BJ (cell line): ENCODE results near the gene NKAIN2. TPM values are rescaled to one million over a fixed set of nuclear protein-coding genes. Genes with fewer than 3 reads are reported as not detected.

Source experiments
- CTCF ChIA-PET: fragments of 350-600 bp; formaldehyde crosslinking; extraction: SDS; loops from one replicate; lab custom pipeline; 2021; ENCODE audit warnings: antibody characterized with exemption, inconsistent platforms; lab: Yijun Ruan, JAX
- POLR2A ChIA-PET: fragments of 300-600 bp; sonication (Branson Sonifier 250); formaldehyde crosslinking; extraction: SDS; loops from one replicate; lab custom pipeline; 2021; ENCODE audit warnings: antibody characterized with exemption; lab: Charles Lee
- DNase-seq: peaks from one replicate; pipeline ENCODE4 v3.0.0-alpha.2; 2011; ENCODE audit warnings: low read depth
- H3K27me3 ChIP-seq: 2 replicates; pipeline ENCODE4 v1.6.0; 2011; ENCODE audit warnings: low read length; ENCODE audit not compliant: control insufficient read depth, insufficient read depth
- H3K36me3 ChIP-seq: 2 replicates; pipeline ENCODE4 v1.5.1; 2011; ENCODE audit warnings: low read length; ENCODE audit not compliant: control insufficient read depth, insufficient read depth
- H3K4me3 ChIP-seq: 2 replicates; pipeline ENCODE4 v1.5.1; 2011; ENCODE audit warnings: low read depth, mild to moderate bottlenecking, control low read depth, low read length
- polyA plus RNA-seq: library from polyadenylated mRNA; depleted of rRNA; stranded (reverse); fragments of >200 nt; gene quantifications from 2 replicates; pipeline ENCODE4 v1.2.3, GENCODE V29; 2011
- TF ChIP-seq, protein P1 (sequence below): IDR thresholded peaks from 2 replicates; pipeline ENCODE4 v1.5.1; 2011; ENCODE audit warnings: low read depth, mild to moderate bottlenecking, control low read depth, inconsistent platforms, low read length, moderate library complexity; ENCODE audit not compliant: insufficient read depth

Gene NKAIN2
- polyA plus RNA-seq, 1 experiment, result not detected

DNA sequence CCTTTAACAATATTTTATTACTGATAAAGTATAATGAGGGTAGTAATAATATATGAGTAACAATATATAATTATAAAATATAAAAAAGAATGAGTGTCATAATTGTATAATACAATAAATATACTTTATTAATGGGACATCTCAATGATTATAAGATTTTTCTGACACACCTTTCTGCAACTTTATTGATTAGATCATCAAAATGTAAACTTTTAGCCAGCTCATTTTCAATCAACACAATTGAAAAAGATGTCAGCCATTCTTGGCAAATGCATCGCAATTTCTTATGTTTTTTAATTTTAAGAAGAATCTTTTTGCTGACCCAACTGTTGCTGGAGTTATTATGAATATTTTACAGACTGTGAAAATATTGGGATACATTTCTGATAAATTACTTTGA lies 1026.2 kb downstream of the NKAIN2 start:
- TF ChIP-seq, protein P1, sequence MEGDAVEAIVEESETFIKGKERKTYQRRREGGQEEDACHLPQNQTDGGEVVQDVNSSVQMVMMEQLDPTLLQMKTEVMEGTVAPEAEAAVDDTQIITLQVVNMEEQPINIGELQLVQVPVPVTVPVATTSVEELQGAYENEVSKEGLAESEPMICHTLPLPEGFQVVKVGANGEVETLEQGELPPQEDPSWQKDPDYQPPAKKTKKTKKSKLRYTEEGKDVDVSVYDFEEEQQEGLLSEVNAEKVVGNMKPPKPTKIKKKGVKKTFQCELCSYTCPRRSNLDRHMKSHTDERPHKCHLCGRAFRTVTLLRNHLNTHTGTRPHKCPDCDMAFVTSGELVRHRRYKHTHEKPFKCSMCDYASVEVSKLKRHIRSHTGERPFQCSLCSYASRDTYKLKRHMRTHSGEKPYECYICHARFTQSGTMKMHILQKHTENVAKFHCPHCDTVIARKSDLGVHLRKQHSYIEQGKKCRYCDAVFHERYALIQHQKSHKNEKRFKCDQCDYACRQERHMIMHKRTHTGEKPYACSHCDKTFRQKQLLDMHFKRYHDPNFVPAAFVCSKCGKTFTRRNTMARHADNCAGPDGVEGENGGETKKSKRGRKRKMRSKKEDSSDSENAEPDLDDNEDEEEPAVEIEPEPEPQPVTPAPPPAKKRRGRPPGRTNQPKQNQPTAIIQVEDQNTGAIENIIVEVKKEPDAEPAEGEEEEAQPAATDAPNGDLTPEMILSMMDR, result no peak
- Histone ChIP-seq H3K36me3 (no peaks in the 10 kb centered on the region), H3K27me3 (no peaks in the 10 kb centered on the region), H3K4me3 (no peak overlapping the region)
- ChIA-PET CTCF (no interaction called here), POLR2A (no interaction called here)
- no peak for DNase-seq

DNA sequence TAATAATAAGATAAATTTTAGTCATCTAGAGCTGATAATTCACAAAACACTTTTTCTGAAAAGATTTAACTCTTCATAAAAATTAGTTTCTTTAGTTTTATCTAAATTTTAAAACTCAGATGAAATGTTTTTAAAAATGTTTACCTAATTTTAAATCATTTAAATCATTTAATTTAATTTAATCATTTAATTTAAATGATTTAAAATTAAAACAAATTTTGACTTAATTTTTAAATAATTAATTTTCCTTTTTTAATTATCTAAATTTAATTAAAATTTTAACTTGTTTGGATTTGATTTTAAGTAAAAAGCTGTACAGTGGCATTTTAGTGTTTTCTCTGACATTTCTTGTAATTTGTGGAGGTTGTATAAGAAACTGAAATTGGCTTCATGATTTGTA lies 1026.8 kb downstream of the NKAIN2 start:
- TF ChIP-seq, protein P1, result no peak
- Histone ChIP-seq H3K4me3 (no peak overlapping the region), H3K27me3 (no peaks in the 10 kb centered on the region), H3K36me3 (no peaks in the 10 kb centered on the region)
- POLR2A ChIA-PET, result no interaction called here
- CTCF ChIA-PET, result interaction anchor here (0.7 kb wide), 1 partner anchor 935 kb away, joined by 5 read pairs; no protein-coding TSS in a partner anchor
- no peak for DNase-seq

DNA sequence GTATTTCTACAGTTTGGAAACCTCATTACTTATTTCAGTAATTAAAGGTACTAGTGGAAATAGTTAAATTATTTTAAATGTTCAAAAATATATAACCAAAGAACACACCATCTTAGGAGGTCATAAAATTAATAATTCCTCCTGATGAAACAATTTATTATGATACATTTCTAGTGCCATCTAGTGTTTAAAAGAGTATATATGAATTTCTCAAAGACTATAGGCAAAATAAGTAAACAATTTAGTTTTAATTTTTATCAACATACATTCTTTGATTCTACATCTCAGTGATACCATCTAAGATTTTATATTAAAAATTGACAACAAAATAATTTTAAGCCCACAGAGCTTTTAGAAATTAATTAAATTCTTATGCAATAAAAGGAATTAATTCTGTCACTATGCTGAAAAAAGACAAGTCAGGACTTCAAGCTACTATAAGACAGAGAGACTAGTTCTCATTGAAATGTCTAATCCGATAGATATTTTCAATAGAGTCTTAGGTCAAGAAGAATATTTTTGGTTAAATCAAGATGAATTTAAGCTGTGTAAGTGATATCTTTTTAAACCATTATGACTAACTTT lies 1050.8 kb downstream of the NKAIN2 start:
- H3K4me3 ChIP-seq, result no peak overlapping the region
- TF ChIP-seq, protein P1, result 0 out of 2 replicates have a peak, but pooled peaks have one; percentile 6
- POLR2A ChIA-PET, result no interaction called here
- DNase-seq, result no peak
- H3K27me3 ChIP-seq, result no peaks in the 10 kb centered on the region
- no peaks in the 10 kb centered on the region for H3K36me3 ChIP-seq
- CTCF ChIA-PET, result interaction anchor here (0.6 to 1.5 kb wide), 4 partner anchors 26 to 1053 kb away, joined by 3 to 14 read pairs (median 4); no protein-coding TSS in a partner anchor

DNA sequence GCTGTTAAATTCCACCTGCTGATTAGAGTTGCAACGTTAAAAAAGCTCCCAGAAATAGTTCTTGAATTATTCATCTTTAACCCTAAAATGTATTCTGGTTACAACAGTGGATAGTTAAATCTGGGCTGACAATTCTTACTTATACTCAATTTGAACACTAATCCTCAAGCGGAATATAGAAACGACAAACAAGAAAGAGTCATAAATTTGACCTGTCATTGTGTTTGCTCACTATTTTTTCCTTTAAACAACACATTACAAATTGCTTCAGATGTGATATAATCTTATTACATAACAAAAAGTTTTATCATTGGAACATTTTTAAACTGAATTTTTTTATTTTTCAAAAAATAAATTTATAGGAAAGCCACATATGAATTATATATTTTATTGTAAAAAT lies 1054.1 kb downstream of the NKAIN2 start:
- TF ChIP-seq, protein P1, result no peak
- CTCF ChIA-PET, result interaction anchor here (1.9 kb wide), 1 partner anchor 1056 kb away, joined by 7 read pairs; no protein-coding TSS in a partner anchor
- POLR2A ChIA-PET, result no interaction called here

GRCh38 chr6:124858564-124858963 lies 1054.9 kb downstream of the NKAIN2 start:
- DNase-seq, result no peak
- H3K36me3 ChIP-seq, result no peaks in the 10 kb centered on the region
- H3K27me3 ChIP-seq, result no peaks in the 10 kb centered on the region
- TF ChIP-seq, protein P1, result no peak
- CTCF ChIA-PET, result no interaction called here
- POLR2A ChIA-PET, result no interaction called here
- no peak overlapping the region for H3K4me3 ChIP-seq

More for the DNA sequence above, 1054.1 kb downstream of the NKAIN2 start:
- Histone ChIP-seq H3K4me3 (no peak overlapping the region), H3K36me3 (no peaks in the 10 kb centered on the region), H3K27me3 (no peaks in the 10 kb centered on the region)
- no peak for DNase-seq
